GM19035 (cell line): ENCODE data around the gene HNRNPR.
A peak's percentile ranks its signal among the peaks of the same experiment; 100 is the strongest.
"Not testable (repeated sequence)": the region's sequence is repeated elsewhere in the genome, so short reads cannot be mapped to it uniquely, and the experiment has no call there.

Experiments used
- ATAC-seq: cut with Tn5 transposase; IDR thresholded peaks from one replicate; pipeline ENCODE4 v1.9.1; 2021; ENCODE audit not compliant: unreplicated experiment

Gene HNRNPR

GRCh38 chr1:23344111-23344986, at the start of gene HNRNPR:
HNRNPR (minus strand) TSS chr1:23344284; CDS start chr1:23341008, 3,276 bp downstream.
- peak; percentile 95 for ATAC-seq

GRCh38 chr1:23393706-23394105, 49.6 kb upstream of the HNRNPR start:
- ATAC-seq, result no peak

- ATAC-seq, result no peak
Measured at GRCh38 chr1:23392125-23392855, 48.2 kb upstream of the HNRNPR start.

GRCh38 chr1:23389837-23390321, 45.8 kb upstream of the HNRNPR start:
- no peak for ATAC-seq

GRCh38 chr1:23387494-23387893, 43.4 kb upstream of the HNRNPR start:
- no peak for ATAC-seq

- no peak for ATAC-seq
Measured at GRCh38 chr1:23385119-23385621, 41.1 kb upstream of the HNRNPR start.

GRCh38 chr1:23384312-23385058, 40.4 kb upstream of the HNRNPR start:
- ATAC-seq, result no peak

- ATAC-seq, result no peak
Measured at GRCh38 chr1:23383577-23384311, 39.7 kb upstream of the HNRNPR start.

- ATAC-seq, result no peak
Measured at GRCh38 chr1:23381233-23381885, 37.3 kb upstream of the HNRNPR start.

- no peak for ATAC-seq
Measured at GRCh38 chr1:23380719-23381118, 36.6 kb upstream of the HNRNPR start.

- not testable (repeated sequence) for ATAC-seq
Measured at GRCh38 chr1:23380236-23380635, 36.2 kb upstream of the HNRNPR start.

GRCh38 chr1:23376890-23377811, 33.1 kb upstream of the HNRNPR start:
- ATAC-seq, result no peak

- not testable (repeated sequence) for ATAC-seq
Measured at GRCh38 chr1:23374079-23374735, 30.1 kb upstream of the HNRNPR start.

- ATAC-seq, result no peak
Measured at GRCh38 chr1:23371987-23372880, 28.1 kb upstream of the HNRNPR start.

- no peak for ATAC-seq
Measured at GRCh38 chr1:23370709-23371584, 26.9 kb upstream of the HNRNPR start.

GRCh38 chr1:23370330-23370708, 26.2 kb upstream of the HNRNPR start:
- ATAC-seq, result no peak
